Loucy (cell line): Measurements from ENCODE around the gene TMEM45A.

Experiments
- CTCF ChIP-seq: fragments of 200-600 bp; sonication (generic); conservative IDR thresholded peaks from 2 replicates; pipeline ENCODE4 v1.5.1; 2014; ENCODE audit warnings: mild to moderate bottlenecking, antibody characterized with exemption, low read length
- EZH2phosphoT487 ChIP-seq: fragments of 200-600 bp; IDR thresholded peaks from 2 replicates; pipeline ENCODE4 v1.6.1; 2018; ENCODE audit warnings: antibody characterized with exemption, mild to moderate bottlenecking, moderate library complexity, borderline replicate concordance

DNA sequence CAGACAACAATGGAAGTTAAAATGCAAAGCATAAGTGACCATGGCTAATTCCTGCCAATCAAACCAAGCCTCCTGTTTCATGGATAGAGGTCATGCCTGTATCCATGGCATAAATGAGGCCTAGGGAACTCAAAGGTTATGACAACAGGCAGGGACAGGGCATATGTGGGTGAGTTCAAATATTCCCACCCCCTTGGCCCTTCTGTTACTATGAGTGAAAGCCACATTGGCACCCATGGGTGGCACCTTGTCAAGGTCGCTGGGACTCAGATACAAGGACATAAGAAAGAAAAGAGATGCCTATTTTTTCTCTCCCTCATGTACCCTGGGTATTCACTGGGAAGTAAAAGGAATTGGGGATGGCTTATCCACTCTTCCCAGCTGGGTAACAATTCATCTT lies 25.3 kb upstream of the TMEM45A start:
- TF ChIP-seq CTCF: no peak
- TF ChIP-seq EZH2phosphoT487: no peak
